Skeletal muscle cell (primary cell): ENCODE measurements around the gene CLIC2.
"Not testable (repeated sequence)": the region's sequence is repeated elsewhere in the genome, so short reads cannot be mapped to it uniquely, and the experiment has no call there.

Experiments
- DNase-seq: peaks from one replicate; pipeline ENCODE4 v3.0.0-alpha.2; 2010; ENCODE audit warnings: low read depth
- H3K4me3 ChIP-seq: 2 replicates; pipeline ENCODE4 v1.5.1; 2011; ENCODE audit warnings: low read depth, mild to moderate bottlenecking, control low read depth, low read length, moderate library complexity

Gene CLIC2

DNA sequence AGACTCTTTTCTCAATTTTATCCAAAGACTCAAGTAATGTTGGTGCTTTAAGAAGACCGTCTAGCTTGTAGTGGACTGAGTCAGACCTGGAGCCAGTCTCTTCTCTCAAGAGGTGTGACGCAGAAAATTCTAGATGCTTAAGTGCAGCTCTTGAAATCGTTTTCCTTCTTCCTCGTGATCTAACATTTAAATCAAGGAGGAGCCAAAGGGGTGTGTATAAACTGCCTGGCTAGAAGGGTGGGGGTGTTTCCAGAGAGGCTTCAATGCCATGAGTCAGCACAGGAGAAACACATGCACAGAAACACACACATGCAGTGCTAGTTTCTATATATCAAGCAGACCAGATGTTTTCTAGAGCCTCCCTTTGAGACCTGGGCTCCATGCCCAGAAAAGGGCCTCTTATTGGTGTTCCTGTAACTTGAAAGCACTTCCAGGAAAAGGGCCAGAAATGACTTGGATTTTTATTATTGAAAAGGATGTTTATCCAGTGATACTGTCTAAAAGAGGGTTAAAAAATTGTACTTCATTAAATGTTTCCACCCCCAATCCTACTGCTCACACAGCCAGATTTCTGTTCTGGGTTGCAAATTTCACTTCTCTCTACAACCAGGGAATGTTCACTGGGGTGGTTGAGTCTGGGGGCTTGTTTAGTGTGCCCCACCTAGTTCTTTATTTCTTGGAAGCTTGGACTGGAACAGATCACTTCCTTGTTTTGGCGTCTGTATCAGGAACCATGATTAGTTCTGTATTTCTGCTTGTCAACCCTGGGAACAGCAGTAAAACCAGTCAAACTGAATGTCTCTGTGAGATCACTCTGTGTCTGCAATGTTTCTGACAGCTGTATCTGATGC is at the start of gene CLIC2:
TSS of gene CLIC2 (minus strand) at position 129 of the 851 bp plus-strand sequence. CDS start 187 bp downstream, outside the sequence.
- DNase-seq, result peak; percentile 83
- H3K4me3 ChIP-seq, result no peak within 1 kb of the TSS

DNA sequence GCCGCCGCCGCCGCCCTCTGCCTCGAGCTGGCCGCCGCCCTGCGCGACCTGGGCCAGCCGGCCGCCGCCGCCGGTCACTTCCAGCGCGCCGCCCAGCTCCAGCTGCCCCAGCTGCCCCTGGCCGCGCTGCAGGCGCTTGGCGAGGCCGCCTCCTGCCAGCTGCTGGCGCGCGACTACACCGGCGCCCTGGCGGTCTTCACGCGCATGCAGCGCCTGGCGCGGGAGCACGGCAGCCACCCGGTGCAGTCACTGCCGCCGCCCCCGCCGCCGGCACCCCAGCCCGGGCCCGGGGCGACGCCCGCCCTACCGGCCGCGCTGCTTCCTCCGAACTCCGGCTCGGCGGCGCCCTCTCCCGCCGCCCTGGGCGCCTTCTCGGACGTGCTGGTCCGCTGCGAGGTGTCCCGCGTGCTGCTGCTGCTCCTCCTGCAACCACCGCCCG is 48.1 kb upstream of the CLIC2 start:
- H3K4me3 ChIP-seq, DNase-seq: not testable (repeated sequence)

DNA sequence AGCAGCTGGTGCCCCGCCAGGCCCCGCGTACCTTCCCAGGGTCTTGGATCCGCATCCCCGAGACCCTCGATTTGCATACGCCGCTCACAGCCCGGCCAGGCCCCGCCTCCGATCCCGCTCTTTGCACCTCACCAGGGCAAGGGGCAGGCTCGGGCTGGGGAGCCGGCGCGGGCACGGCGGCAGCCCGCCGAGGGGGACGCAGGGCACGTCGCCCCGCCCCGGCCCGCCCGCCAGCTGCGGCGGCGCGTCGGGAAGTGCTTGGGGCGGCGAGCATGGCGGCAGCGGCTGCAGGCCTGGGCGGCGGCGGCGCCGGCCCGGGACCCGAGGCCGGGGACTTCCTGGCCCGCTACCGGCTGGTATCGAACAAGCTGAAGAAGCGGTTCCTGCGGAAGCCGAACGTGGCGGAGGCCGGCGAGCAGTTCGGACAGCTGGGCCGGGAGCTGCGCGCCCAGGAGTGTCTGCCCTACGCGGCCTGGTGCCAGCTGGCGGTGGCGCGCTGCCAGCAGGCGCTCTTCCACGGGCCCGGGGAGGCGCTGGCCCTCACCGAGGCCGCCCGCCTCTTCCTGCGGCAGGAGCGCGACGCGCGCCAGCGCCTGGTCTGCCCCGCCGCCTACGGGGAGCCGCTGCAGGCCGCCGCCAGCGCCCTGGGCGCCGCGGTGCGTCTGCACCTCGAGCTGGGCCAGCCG is 47.6 kb upstream of the CLIC2 start, which contains the start of gene F8A2:
TSS of gene F8A2 (plus strand) at position 253 of the 686 bp plus-strand sequence. CDS start at position 273, 20 bp downstream.
- H3K4me3 ChIP-seq, result not testable (repeated sequence)

DNA sequence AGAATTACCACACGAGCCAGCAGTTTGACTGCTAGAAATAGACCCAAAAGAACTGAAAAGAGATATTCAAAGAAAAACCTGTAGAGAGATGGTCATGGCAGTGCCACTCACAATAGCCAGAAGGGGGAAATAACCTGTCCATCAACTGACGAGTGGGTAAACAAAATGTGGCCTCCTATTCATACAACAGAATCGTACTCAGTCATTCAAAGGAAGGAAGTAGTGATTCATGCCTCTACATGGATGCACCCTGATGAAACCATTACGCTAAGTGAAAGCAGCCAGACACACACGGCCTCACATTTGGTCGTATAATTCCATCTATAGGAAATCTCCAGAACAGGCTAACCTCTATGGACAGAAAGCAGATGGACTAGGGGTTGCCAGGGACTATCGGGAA is 45.4 kb upstream of the CLIC2 start:
- not testable (repeated sequence) for DNase-seq, H3K4me3 ChIP-seq

More for the DNA sequence above, 47.6 kb upstream of the CLIC2 start, which contains the start of gene F8A2:
- DNase-seq, result not testable (repeated sequence)

DNA sequence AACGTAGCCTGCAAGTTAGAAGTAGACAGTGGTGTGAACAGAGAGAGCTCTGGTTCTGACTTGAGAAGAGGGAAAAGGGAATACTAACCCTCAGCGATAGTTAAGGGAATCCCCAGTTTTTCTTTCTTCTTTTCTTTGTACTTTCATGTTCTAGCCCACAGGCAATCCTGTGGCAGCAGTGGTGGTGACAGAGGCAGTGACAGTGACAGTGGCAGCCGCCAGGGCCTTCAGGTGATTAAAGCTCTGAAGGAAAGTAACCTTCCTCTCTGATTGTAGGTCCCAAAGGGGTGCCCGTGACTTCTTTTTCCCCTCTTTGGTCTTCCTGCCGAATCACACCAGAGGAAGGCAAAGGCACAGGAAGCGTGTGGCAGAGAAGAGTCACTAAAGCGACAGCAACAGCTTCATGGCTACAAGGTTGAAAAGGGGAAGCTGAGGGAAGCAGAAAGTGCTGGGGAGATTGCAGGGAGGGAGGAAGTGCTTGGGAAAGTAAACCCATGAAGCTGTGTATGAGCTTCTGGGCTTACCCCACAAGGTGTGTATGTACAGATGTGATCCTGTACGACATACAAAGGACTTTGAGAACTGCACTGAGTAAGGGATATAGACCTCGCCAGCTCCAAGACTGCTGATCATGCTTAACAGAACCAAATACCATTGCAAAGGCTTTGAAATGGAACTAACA is 39.5 kb upstream of the CLIC2 start:
- H3K4me3 ChIP-seq, DNase-seq: not testable (repeated sequence)

DNA sequence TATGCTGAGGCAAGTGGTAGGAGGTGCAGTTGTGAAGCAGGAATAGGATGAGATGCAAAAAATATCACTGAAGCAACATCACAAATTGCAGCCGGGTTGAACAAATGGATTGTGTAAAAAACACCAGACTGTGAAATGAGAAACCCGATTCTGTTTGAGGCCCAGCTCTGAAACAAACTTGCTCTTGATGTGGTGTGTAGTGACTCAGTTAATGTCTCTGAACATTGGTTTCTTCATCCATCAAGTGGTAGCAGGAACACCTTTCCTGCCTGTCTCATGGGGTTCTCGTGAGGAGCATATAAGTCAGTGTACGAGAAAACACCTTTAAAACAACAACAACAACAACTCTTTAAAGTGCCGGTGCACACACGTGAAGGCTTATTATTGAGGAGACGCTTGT is 29.3 kb upstream of the CLIC2 start:
- H3K4me3 ChIP-seq, DNase-seq: not testable (repeated sequence)

DNA sequence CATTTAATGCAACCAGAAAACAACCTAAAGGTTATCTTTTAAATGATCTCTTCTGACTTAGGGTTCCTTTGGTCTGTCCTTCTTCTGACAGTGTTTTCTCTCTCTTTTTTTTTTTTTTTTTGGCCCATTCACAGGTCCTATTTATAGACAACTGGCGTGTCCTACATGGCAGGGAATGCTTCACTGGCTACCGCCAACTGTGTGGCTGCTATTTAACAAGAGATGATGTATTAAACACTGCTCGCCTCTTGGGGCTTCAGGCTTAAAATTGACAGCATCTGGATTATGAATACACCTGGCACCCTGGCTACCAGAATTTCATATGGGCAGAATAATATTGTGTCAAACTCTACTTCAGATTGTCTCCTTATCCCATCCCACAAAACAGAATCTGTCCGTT is 15.0 kb upstream of the CLIC2 start:
- H3K4me3 ChIP-seq, DNase-seq: not testable (repeated sequence)

DNA sequence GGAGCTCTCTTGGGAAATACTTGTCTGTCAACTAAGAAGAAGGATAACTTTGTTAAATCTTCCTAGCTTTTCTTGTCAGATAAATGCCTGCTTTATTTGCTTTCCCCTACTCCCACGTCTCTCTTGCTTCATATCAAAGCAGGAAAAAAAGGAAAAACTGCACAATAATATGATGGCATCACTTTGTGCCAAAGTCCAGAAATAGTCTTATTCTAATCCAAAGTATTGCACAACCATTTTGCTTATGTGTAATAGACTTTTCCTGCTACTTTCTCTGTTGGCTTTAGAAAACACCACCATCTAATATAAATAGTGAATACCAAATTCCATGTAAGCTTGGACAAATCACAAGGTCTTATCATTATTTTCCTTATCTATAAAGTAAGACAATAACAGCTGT is 11.3 kb upstream of the CLIC2 start:
- not testable (repeated sequence) for DNase-seq, H3K4me3 ChIP-seq

DNA sequence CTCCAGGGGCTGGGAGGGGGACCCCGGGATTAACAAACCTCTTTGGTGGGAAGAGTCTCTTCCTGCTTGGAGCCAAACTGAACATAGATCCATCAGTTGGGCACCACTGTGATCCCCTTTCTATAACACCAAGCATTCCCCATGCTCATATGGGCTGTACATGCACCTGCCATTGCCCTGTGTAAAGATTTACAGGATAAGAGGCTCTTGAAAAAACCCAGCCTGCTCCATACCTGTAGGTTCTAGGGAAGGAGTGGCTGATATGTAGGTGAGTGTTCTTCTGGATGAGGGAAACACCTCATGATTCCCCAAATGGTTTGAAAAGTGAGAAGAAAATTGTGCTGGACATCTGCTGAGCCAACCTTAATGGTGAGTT is 911 bp upstream of the CLIC2 start:
- H3K4me3 ChIP-seq, DNase-seq: not testable (repeated sequence)

DNA sequence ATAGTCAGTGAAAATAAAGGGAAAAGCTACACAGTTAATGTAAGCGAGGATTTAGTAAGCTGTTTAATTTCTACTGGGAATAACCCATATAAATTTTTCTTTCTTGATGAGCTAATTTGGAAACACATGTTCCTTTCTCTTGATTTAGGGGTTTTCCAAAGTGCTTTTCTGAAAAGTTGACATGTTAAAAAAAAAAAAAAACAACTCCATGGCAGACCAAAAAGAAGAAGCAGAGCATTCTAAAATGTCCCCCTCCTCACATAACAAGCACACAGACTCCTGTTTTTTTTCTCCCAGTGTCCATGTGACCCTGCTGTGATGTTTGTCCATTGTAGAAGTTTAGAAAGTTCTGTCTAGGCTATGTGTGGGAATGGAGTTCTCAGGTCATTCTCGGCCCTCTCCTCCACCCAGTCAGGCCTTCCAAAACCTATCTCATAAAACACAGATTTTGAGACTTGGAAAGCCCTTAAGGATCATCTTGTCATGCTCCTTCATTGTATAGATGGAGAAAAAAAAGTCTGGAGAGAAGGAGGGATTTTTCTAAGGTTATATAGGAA is 792 bp downstream of the CLIC2 start:
- DNase-seq, result no peak
- no peak overlapping the region for H3K4me3 ChIP-seq

DNA sequence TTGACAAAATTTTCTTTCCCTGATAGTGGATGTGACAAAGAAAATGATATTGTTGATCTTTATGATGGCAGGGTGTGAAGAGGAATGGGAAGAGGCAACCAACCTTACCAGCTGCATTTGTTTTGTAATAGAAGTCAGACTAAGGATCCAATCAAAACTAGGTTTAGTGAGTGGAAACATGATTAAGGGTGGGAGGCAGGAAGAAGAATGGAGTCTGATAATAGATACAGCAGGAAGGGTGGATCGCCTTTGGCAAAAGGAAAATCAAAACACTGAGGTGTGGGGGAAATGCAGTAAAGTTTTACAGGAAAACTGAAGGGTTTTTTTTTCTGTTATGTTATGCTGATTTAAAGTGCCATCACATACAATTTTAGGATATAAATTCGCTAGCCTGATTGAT is 3.4 kb downstream of the CLIC2 start:
- no peak overlapping the region for H3K4me3 ChIP-seq
- DNase-seq, result no peak

DNA sequence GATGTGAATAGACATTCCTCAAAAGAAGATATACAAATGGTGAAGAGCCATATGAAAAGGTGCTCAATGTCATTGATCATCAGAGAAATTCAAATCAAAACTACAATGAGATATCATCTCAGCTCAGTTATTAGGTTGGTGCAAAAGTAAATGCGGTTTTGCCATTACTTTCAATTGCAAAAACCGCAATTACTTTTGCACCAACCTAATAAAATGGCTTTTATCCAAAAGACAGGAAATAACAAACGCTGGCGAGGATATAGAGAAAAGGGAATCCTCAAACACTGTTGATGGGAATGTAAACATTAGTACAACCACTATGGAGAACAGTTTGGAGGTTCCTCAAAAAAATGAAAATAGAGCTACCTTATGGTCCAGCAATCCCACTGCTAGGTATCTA is 5.1 kb downstream of the CLIC2 start:
- DNase-seq, result no peak
- H3K4me3 ChIP-seq, result no peak overlapping the region

DNA sequence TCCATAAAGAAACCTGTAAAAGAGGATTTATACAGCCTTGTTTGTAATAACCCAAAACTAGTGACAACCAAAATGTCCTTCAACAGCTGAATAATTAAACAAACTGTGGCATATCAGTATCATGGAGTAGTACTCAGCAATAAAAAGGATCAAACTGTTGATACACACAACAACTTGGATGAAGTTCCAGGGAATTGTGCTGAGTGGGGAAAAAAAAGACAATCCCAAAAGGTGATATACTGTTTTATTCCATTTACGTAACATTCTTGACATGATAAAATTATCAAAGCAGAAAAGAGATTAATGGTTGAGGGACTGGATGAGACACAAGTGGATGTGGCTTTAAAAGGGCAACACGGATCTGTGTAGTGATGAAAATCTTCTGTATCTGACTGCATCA is 7.8 kb downstream of the CLIC2 start:
- no peak overlapping the region for H3K4me3 ChIP-seq
- DNase-seq, result no peak

DNA sequence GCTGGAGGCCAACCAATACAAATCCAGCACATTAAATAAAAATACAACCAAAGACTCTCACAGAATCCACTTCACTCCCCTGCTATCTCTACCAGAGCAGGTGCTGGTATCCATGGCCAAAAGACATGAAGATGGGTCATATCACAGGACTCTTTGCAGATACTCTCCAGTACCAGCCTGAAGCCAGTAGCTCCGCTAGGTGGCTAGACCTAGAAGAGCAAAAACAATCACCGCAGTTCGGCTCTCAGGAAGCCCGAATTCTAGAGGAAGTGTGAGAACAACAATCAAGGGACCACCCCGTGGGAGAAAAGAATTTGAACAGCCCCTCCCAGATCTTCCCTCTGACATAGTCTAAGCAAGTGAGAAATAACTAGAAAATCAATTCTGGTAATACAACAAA is 20.2 kb downstream of the CLIC2 start:
- H3K4me3 ChIP-seq, result no peak overlapping the region
- DNase-seq, result no peak

DNA sequence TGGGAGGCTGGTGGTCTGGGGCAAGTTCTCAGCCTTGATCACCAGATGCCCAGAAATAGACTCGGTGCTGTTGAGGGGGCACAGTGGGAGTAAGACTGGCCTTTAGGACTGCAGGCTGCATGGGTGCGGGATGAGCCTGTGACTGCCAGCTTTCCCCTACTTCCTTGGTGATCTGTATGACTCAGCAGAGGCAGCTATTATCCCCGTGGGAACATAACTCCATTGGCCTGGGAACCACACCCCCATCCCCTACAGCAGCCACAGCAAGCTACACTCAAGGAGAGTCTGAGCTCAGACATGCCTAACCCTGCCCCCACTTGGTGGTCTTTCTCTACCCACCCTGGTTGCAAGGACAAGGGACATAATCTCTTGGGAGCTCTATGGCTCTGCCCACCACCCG is 20.6 kb downstream of the CLIC2 start:
- no peak for DNase-seq
- no peak overlapping the region for H3K4me3 ChIP-seq

DNA sequence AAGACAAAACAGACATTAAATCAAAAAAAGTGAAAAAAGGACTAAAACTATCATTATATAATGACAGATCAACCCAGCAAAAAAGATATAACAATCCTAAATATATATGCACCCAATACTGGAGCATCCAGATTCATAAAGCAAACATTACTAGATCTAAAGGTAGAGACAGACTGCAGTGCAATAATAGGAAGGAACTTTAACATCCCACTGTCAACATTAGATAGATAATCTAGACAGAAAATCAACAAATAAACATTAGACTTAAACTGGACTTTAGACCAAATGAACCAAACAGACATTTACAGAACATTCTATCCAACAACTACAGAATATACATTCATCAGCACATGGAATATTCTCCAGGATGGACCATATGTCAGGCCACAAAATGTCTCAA is 40.6 kb downstream of the CLIC2 start:
- H3K4me3 ChIP-seq, result no peak overlapping the region
- DNase-seq, result no peak

DNA sequence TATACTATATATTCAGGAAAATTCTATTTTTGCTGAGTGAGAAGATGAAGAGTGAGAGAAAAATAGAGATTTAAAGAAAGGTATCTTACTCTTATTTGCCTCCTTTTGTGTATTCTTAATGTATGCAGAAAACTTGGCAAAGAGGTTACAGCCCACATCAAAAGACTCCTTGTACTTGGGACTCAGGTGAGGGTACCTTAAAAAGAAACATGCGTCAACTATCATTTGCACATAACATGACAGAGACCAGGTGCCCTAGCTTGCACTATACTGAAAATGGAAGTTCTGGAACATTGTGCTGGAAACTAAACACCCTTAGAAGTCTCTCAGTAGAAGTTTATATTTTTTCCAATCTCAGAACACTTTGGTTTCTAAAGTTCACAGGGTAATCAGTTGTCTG is 54.5 kb downstream of the CLIC2 start:
- H3K4me3 ChIP-seq, result no peak overlapping the region
- no peak for DNase-seq

DNA sequence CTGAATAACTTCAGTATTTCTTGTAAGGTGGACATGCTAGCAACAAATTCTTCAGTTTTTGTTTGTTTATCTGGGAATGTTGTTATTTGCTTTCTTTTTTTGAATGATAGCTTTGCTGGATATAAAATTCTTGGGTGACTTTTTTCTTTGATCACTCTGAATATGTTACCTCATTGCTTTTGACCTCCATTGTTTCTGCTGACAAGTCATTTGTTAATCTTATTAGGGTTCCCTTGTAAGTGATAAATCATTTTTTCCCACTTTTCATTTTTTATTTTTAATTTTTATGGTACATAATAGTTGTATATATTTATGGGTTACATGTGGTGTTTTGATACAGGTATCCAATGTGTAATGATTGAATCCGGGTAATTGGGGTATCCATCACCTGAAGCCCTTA is 63.4 kb downstream of the CLIC2 start:
- no peak overlapping the region for H3K4me3 ChIP-seq
- no peak for DNase-seq

DNA sequence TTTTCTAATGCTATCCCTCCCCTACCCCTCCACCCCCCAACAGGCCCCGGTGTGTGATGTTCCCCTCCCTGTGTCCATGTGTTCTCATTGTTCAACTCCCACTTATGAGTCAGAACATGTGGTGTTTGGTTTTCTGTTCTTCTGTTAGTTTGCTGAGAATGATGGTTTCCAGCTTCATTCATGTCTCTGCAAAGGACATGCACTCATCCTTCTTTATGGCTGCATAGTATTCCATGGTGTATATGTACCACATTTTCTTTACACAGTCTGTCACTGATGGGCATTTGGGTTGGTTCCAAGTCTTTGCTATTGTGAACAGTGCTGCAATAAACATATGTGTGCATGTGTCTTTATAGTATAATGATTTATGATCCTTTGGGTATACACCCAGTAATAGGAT is 66.4 kb downstream of the CLIC2 start:
- not testable (repeated sequence) for DNase-seq, H3K4me3 ChIP-seq

DNA sequence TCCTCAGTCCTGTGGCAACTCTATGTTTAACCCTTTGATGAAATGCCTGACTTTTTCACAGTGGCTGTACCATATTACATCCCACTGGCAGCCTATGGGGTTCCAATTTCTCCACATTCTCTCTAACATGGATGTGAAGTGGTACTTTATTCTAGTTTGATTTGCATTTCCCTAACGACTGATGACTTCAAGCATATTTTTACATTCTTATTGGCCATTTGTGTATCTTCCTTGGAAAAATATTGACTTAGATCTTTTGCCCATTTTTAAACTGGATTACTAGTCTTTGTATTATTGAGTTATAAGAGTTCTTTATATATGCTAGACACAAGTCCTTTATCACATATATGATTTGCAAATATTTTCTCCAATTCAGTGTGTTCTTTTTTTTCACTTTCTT is 68.0 kb downstream of the CLIC2 start:
- DNase-seq, result no peak
- H3K4me3 ChIP-seq, result no peak overlapping the region
